Measurements from ENCODE around the gene RAE1.
"Not testable (repeated sequence)": the region's sequence is repeated elsewhere in the genome, so short reads cannot be mapped to it uniquely, and the experiment has no call there.

RAE1 gene

DNA sequence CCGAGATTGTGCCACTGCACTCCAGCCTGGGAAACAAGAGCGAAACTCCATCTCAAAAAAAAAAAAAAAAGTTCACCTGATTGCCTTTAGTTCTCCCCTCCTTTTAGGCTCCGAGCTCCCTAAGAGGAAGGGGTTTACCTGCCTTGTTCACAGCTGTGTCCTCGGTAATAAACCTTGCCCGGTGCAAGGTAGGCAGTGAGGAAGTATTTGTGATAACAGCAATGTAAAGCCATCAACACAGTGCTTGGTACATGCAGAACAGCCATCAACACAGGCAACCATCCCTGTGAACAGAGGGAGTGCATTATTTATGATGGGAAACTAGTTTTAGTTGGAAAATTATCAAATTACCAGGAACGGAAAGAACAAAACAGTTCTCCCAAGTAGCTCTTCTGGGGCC, 23.2 kb upstream of the RAE1 start:
- DNase-seq, result no peak

DNA sequence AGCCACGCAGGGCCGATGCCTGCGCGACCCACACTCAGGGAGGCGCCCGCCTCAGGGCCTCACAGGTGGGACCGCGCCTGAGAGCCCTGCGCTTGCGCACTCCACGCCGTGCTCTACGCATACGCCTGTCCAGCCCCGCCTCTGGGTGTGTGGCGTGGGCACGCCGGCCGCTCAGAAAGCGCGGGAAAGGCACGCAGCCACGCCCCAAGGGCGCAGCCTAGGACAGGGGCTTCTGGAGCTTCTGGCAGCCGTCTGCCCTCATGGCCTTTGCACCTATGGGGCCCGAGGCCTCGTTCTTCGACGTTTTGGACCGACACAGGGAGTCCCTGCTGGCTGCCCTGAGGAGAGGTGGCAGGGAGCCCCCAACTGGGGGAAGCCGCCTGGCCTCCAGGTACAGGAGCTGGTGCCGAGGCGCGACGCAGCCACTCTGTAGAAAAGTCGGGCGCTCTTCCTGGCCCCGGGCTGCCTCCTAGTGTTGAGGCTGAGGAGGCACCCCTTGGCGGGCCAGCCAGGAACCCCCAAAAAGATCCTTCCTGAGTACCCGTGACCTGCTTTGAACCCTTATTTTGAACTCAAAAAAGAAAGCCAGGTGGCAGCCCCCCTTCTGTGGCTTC, 21.3 kb upstream of the RAE1 start, which contains the start of gene SPO11:
Gene SPO11 (plus strand): TSS at position 196 of the 614 bp plus-strand sequence. CDS start 65 bp downstream, at position 261.
- DNase-seq, result no peak

DNA sequence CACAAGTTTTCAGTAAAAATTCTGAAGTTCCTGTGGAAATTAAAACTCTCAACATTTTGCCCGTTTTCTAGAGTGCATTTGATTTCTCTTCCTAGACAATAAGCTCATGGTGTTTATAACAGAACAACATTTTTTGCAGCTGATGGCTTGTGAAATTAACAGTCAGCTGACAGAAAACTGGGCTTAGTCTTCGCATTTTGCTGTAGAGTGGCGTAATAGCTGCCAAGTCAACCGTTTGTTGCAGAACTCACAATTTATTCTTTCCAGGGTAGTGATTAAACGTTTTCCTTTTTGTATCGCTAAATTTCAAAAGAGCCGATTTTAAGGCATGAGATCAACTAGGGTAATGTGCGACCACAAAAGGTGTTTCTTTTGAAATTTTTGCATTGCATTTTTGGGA, 20.1 kb upstream of the RAE1 start:
- DNase-seq, result no peak

DNA sequence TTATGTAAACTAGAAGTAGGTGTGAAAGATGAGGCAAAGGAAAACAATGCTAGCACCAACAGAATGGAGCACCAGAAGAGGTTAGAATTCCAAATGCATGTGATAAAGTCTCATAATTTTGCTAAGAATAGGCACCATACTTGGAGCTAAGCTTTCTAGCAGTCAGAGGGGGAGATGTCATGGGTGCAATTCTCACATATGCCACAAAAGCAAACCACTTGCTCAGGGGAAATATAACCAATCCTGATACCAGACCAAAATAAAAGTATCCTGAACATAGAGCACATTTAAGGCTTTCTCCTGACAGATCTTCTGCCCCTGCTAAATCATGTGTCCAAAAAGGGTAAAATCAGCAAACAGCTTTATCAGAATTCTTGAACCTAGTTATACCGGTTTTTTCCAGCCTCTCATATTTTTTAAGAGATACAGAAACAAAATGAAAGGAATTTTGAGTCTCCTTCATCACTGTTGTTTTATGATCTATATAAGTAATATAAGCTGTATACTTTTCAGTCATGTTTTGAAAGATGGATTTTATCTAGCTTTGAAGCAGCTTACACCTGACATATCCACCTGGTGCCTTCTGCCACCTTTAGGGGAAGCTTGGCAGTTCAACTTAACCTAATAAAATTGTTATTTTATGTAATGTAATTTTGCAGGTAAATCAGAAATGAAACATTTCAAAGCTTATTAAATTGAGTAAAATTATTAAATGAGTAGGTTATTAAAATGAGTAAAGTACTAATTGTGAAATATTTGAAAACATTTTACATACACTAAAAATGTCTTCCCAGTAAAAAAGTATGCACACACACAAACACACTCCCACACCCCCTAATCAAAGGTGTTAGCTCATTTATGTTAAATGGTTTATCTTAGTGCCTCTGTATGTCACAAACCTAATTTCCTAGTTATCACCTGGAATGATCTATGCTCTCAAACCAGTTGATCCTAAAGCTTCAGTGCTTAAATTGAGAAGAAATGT, 18.7 kb upstream of the RAE1 start:
- DNase-seq, result no peak

DNA sequence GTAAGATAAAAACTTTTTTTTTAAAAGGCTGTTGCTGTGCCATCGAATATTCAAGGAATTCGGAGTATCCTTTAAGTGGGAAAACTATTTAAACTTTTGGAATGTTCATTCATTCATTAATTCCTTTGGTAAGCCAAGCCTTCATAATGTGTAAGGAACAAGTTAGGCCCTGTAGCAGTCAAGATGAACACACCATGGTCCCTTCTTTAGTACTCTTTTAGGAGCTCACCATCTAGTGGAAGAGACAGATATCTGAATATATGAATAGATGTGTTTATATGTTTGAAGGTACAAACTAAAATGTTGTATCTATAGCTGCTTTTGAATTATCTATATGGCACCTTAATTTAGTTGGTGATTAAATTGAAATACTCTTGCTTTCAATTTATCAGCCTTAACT, 15.7 kb upstream of the RAE1 start:
- no peak for DNase-seq

DNA sequence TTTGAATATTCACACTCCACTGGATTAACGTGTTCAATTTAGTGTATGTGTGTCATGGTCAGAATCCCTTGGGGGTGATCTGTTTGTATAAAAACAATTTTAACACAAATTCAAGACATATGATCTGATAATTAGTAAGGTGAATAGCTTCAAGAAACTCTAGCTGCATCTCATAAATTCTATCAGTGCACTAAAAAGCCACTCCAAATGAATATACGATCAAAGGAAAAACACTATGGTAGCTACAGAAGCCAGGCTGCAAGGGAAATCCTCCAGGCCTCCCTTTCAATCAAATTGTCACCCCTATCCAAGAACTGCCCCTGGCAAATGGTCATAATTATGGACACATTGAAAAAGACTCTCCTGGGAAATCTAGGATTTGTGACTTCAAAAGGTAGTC, 9.4 kb upstream of the RAE1 start:
- no peak for DNase-seq

DNA sequence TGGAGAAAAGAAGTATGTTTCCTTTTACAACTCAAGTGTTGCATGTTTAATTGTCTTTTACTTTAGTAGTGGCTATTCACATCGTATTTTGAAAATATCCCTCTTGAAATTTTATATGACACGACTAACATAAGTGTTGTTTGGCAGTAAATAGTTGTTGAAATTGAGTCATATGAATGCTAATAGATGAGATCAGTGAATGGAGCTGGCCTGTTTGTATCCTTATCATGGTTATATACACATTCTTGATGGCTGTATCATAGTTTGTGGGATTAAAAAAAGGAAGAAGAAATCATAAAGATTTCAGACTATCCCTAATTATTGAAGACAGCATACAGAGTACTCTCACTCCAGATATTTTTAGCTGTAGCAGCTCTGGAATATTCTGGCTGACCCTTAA, 8.2 kb upstream of the RAE1 start:
- DNase-seq, result no peak

DNA sequence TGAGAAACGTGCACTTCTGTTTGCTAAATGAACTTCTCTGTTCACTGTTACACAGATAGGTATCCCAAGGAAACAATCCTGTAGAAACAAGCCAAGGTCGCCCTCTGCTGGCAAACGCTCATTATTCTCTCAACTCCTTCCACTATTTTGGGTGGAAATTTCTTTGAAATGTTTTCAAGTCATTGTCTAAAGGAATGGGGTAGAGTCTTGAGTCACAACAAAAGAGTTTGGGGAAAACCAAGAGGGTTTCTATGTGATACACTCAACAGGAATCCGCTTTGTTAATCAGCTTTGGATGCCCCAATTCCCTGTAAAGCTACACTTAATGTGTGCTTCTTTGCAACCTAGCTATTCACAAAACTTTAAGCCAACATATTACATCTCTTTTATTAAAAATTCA, 4.6 kb upstream of the RAE1 start:
- peak; percentile 36 for DNase-seq

DNA sequence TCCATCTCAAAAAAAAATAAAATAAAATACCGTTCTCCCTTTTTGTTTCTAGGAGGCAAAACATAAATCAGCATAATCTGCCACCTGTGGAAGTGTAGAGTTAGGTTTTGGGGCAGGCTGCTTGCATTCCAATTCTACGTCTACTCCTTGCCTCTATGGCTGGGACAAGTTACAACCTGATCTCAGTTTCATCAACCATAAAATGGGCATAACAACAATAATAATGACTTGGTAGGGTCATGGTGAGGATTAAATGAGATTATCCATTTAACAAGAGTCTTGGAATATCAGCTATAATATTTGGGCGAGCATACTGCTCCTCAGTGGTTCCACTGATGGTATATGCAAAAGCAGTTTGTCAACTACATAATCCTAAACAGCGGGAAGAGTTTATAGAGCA, 3.7 kb upstream of the RAE1 start:
- no peak for DNase-seq

DNA sequence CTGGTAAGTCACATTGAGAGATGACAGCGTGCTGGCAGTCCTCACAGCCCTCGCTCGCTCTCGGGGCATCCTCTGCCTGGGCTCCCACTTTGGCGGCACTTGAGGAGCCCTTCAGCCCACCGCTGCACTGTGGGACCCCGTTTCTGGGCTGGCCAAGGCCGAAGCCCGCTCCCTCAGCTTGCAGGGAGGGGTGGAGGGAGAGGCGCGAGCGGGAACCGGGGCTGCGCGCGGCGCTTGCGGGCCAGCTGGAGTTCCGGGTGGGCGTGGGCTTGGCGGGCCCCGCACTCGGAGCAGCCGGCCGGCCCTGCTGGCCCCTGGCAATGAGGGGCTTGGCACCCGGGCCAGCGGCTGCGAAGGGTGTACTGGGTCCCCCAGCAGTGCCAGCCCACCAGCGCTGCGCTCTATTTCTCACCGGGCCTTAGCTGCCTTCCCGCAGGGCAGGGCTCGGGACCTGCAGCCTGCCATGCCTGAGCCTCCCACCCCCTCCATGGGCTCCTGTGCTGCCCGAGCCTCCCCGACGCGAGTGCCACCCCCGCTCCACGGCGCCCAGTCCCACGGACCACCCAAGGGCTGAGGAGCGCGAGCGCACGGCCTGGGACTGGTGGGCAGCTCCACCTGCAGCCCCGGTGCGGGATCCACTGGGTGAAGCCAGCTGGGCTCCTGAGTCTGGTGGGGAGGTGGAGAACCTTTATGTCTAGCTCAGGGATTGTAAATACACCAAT, 2.7 kb upstream of the RAE1 start:
- not testable (repeated sequence) for DNase-seq

DNA sequence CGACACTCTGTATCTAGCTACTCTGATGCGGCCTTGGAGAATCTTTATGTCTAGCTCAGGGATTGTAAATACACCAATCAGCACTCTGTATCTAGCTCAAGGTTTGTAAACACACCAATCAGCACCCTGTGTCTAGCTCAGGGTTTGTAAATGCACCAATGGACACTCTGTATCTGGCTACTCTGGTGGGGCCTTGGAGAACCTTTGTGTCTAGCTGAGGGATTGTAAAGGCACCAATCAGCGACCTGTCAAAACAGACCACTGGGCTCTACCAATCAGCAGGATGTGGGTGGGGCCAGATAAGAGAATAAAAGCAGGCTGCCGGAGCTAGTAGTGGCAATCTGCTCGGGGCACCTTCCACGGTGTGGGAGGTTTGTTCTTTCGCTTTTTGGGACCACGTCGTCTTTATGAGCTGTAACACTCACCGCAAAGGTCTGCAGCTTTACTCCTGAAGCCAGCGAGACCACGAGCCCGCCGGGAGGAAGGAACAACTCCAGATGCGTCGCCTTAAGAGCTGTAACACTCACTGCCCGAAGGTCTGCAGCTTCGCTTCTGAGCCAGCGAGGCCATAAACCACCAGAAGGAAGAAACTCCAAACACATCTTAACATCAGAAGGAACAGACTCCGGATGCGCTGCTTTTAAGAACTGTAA, 2.0 kb upstream of the RAE1 start:
- DNase-seq, result not testable (repeated sequence)

DNA sequence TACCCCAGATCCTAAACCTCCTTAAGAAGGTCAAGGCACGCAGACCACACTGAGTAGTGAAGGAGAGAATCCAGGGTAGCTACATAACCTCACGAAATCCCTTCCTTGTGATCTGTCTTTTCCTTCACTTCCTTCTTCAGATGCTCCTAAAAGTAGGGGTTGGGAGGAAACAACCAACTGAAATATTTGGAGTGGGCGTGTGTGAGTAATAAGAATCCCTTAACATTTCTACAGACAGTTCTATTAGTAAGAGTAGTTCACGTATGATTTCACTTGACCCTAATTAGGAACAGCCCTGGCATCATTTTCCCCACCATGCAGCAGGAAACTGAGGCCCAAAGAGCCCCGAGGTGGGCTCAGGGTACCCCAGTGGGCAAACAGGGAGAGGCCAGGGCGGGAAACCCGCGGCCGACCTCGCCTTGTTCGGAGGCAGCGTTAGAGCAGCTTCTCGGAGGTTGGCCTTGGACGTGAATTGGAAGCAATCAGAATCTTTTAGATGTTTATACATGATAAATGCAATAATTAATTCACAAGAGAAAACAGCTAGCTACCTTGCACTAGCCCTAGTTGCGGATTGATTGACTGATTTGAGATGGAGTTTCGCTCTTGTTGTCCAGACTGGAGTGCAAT, 859 bp upstream of the RAE1 start:
- DNase-seq, result no peak

DNA sequence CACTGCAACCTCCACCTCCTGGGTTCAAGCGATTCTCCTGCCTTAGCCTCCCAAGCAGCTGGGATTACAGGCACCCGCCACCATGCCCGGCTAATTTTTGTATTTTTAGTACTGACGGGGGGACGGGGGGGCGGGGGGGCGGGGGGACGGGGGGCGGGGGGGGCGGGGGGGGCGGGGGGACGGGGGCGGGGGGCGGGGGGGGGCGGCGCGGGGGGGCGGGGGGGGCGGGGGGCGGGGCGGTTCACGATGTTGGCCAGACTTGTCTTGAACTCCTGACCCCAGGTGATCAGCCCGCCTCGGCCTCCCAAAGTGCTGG, 371 bp upstream of the RAE1 start:
- not testable (repeated sequence) for DNase-seq

DNA sequence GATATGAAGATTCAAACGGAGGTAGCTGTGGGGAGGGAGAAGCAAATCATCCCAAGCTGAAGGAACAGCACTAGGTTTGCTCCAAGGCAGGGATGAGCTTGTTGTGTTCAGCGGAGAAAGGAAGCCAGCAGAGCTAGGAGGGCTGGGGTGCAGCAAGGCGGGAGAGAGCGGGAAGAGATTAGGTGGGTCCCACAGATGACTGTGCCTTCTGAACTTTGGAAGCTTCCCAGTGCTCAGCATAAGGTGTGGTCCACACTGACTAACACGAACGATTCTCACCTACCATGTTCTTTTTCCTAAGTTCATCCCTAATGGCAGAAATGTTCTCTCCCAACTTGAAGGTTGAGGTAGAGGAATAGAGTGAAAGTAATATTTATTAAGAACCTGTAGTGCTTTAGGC, 1.2 kb downstream of the RAE1 start:
- DNase-seq, result no peak

DNA sequence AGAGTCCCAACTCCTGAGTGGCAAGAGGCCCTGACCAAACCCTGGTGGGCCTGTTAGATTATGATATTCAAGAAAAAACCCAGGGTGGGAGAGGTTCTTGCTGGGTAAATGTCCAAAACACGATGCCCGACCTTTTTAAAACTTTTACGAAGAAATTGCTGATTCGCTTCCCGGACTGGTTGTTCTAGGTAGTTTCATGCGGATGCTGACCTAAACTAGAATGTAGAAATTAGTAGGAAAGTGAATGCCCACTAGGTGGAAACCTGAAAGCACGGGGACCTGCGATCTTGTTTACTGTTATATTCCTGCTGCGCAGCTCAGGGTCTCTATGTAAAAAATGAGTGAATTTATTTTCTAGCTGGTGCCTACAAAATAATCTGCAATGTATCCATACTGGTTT, 2.3 kb downstream of the RAE1 start:
- no peak for DNase-seq

DNA sequence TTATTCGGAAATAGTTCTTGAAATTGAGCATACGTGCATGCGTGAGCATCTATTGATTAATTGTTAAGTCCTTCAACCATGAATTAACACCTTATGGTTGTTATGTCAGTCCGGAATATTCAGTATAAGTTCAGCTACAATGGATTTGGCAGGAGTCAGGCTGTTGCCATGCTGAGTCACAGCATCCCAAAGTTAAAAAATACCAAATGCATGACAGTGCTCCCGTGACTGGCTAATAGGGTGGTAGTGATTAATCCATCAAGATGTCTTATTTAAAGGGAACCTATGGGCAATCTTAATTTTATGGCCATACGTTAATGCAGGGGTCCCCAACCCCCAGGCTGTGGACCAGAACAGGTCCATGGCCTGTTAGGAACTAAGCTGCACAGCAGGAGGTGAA, 10.5 kb downstream of the RAE1 start:
- DNase-seq, result no peak

DNA sequence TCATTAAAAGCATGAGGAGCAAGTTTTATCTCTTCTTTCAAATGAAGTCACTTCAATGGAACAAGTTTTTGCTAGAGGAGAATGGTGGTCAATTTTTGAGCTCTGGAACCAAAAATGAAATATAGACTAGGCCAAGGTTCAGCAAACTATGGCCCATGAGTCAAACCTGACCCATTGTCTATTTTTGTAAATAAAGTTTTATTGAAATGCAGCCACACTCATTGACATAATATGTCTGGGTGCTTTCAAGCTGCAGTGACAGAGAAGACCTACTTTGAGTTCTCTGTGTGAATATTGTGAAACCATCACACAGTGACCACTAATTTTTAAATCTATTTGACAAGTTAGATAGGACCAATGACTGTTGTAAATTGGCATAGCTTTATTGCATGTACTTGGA, 13.4 kb downstream of the RAE1 start:
- DNase-seq, result no peak

DNA sequence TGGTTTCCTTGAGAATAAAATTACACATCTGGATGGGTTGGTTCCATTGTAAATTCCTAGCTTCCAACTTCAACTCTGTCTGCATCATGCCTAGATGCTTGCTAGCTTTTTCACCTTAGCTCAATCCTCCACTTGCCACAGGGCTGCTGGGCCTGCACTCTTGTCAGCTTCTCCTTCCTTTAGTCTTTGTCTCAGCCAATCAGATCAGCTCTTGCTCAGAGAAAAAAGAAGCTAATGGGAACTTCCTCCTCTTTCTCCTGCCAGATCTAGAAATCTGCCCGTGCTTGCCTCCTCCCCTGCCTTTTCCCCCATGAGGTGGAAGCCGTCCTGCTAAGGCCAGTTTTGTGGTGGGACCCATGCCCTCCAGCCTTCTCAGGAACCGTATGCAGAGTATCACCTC, 18.5 kb downstream of the RAE1 start:
- no peak for DNase-seq

DNA sequence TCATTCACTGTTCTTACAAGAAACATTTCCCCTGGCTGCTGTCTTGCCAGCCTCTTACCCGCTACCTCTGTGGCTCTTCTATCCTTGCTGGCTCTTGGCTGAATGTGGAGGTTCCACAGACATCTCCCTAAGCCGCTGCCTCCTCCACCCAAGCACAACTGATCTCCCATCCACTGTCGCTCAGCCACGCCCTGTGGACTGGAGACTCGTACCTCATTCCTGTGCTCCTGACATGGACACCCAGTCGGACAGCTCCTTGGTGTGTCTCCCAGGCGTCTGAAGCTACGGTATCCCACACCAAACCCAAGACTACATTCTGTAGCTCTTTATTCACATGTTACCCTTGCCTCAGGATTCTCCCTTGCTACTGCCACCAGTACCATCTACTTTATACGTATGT, 19.3 kb downstream of the RAE1 start:
- no peak for DNase-seq

DNA sequence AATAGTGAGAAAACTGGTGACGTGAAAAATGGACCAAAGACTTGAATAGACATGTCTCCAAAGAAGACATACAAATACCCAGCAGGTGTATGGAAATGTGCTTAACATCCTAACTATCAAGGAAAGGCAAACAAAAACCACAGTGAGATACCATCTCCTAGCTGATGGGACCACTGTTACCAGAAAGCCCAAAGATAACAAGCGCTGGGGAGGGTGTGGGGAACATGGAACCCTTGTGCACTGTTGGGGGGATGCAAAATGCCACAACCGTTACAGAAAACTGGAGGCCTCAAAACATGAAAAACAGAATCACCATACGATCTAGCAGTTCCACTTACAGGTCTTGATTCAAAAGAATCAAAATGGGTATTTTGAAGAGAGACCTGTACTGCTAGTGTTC, 20.3 kb downstream of the RAE1 start:
- DNase-seq, result no peak

DNA sequence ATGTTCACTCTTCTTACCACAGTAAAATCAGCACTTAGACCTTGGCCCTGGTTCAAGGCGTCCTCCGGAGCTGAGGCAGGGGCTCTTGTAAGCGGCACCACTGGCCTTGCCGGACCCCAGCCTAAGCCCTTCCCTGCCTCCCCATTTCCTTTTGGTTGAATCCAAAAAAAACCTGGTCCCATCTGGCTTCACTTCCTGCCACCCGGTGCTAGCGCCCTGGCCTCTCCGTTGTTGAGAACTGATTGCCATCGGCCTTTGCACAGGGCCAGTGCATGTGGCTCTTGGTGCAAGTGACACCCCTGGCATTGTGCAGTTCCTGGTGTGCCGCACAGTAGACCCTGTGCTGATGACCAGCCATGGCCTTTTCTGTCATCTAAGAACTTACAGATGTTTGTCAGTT, 21.1 kb downstream of the RAE1 start:
- no peak for DNase-seq

DNA sequence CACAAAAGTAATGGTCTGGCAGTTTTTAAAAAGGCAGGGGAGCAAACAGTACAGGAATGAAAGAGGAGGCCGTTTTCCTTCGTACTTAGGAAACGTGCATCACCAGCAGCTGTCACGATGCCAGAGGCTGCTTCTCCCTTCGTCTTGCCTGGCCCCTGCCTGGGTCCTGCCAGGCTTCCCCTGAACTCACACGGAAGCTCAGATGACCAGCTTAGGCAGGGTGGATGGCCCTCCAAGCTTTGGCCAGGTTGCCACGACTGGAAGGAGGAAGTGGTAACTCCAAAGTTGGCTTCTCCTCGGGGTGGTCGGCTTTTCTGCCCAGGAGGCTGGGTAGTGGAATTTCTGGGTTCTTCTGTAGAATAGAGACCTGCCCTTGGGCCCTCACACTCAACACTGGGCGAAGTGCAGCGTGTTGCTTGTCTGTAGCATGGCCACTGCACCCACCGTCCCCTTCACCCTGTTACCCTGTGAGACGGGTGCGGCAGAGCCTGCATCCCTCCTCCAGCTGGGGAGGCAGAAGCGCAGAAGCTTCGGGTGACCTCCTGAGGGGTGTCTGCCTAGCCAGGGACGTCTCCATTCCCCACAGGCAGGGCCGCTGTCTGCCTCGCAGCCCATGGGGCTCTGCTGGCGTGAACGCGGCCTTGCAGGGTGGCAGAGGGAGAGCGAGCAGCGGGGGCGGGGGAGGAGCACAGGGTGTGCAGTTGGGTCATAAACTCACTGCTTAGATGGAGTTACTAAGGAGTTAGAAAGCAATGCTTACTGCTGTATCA, 21.7 kb downstream of the RAE1 start:
- DNase-seq, result no peak
